HG03520 (cell line): ENCODE measurements around the gene RINL.
"Not testable (repeated sequence)": the region's sequence is repeated elsewhere in the genome, so short reads cannot be mapped to it uniquely, and the experiment has no call there.

Experiments used
- ATAC-seq: cut with Tn5 transposase; IDR thresholded peaks from one replicate; pipeline ENCODE4 v1.9.1; 2021; ENCODE audit warnings: mild to moderate bottlenecking, moderate library complexity; ENCODE audit not compliant: unreplicated experiment

RINL gene

DNA sequence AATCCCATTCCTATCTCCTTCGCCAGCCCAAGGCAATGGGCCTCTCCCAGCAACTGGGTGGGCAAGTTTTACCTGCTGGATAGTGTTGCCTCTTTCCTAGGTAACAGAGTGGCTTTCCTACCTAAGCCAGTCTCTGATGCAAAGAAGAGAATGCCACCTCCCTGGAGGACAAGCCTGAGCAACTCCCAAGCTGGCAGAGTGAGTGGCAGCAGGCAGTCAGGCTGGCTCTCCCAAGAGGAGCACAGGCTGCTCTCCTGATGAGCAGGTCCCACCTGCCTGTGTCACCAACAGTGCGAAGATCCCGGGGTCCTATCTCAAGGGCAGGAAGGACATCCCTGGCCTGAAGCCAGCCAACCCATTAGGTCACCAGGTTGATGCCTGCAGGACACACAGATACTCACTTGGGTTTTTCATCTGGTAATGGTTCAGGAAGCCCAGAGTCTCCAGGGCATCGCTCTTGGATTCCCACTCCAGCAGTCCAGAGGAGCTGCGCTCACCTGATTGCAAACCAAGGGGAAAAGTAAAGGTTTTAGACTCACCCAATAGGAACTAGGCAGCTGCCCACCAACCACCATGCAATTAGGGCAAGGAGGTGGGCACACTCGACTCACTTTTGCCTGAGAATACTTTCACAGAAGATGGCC, 41.0 kb downstream of the RINL start:
- ATAC-seq, result no peak

DNA sequence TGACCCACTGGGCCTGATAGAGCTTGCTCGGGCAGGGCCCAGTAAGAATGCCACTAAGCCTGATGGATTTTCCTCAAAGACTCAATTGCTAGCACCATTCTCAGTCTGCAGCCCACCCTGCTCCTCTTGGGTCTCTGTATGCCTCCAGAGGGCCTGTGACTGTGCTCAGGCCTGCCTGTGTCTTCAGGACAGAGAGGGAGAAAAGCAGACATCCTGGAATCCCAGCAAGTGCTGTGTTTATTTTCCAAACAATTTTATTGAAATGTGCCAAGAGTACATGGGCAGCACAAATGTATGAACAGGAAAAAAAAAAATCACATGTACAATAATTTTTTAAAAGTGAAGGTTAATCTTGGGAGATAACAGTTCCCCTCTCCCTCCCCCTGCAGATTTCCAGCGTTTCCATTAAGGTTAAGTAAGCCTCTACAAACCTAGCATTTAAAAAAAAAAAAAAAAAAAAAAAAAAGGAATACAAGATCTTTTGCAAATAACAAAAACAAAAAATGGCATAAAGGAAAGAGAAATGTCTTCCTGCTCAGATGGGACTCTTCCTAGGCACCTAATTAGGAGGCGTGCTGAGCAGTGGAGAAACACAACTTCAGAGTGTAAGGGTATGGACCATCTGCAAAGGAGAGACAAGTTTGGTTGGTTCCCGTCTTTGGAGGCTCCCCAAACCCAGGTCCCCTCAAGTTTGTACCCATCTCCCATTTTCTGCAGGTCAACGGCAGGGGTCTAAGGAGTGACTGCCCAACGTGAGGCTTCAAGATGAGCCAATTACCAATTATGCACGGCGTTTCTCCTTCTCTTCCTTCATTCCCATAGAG, 41.7 kb downstream of the RINL start:
- no peak for ATAC-seq

DNA sequence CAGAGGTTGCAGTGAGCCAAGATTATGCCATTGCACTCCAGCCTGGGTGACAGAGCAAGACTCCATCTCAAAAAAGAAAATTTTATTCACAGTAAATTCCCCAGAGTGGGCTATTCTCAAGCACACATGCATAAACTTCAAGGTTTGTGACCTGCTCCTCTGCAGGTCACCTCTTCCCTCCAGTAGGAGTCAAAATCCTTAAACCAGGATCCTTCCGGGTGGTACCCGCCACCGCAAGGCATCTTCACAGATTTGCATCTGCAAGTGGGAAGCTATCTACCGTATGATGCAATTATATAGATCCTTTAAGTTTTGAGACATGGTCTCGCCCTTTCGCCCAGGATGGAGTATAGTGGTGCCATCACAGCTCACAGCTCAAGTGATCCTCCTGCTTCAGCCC, 43.5 kb downstream of the RINL start:
- no peak for ATAC-seq

DNA sequence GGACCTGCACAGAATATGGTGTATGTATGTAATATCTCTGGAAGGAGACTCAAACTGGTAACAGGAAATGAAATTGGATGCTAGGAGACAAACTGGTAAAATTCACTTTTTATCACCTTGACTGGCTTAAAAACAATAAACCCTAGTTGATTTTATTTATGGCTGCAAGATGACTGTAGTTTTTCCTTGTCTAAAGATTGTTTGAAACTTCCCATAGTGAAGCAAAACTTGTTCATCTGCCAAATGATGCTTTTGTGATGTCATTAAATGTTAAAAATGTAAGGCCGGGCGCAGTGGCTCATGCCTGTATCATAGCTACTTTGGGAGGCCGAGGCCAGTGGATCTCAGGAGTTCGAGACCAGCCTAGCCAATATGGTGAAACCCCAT, 44.0 kb downstream of the RINL start:
- ATAC-seq, result no peak

DNA sequence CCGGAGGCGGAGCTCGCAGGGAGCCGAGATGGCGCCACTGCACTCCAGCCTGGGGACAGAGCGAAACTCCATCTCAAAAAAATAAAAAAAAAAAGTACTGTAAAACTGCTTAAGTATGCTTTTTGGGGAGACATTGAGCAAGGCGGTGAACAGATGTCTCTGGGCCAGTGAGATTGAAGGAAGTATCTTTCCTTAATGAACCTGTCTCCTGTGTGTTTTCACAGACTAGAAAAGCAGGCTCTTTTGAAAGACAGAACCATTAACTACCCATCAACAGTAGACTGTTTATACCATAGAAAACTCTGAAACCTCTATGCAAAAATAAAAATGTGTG, 45.0 kb downstream of the RINL start:
- no peak for ATAC-seq

DNA sequence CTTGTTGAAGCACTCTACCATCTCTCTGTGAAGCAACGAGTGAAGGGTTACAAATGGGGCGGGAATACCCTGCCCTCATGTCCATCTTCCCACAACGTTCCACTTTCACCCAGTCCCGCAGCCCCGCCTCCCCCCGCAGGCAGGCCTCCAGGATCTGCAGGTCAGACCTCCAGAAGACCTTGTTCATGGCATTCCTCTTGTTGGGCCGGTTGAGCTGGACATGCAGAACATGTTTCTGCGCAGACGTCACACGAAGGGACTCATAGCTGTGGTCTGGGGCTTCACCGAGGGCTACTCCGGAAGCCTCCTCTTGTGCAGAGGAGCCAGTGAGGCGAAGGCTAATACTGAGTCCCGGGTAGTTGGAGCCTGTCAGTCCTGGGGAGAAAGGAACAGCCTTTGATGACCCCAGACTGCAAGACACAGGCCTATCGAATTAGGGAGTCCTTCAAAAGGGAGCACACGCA, 46.9 kb downstream of the RINL start:
- peak; percentile 34 for ATAC-seq

DNA sequence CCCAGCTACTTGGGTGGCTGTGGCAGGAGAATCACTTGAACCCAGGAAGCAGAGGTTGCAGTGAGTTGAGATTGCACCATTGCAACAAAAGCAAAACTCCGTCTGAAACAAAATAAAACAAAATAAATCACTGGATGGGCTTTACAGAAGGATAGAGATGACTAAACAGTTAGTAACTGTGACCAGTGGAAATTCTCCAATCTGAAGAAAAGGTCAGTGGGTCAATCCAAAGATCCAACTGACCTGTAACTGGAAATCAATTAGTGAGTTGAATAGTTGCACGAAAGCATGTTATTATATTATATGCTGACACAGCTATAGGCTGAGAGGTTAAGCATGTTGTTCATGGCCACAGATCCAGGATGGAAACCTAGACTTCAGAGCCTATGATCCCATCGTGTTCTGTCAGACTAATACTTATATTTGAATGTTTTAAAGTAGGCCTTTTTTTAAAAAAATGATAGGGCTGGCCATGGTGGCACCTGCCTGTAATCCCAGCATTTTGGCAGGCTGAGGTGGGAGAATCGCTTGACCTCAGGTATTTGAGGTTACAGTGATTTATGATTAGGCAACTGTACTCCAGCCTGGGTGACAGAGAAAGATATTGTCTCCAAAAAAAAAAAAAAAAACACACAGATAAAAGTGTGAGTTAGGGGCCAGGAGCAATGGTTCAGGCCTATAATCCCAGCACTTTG, 47.9 kb downstream of the RINL start:
- no peak for ATAC-seq

DNA sequence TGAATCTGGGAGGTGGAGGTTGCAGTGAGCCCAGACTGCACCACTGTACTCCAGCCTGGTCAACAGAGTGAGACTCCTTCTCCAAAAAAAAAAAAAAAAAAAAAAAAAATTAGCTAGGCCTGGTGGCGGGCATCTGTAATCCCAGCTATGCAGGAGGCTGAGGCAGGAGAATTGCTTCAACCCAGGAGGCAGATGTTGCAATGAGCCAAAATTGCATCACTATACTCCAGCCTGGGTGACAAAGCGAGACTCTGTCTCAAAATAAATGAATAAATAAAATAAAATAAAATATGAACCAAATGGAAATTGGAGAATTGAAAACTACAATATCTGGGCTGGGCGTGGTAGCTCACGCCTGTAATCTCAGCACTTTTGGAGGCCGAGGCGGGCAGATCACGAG, 48.9 kb downstream of the RINL start:
- not testable (repeated sequence) for ATAC-seq

DNA sequence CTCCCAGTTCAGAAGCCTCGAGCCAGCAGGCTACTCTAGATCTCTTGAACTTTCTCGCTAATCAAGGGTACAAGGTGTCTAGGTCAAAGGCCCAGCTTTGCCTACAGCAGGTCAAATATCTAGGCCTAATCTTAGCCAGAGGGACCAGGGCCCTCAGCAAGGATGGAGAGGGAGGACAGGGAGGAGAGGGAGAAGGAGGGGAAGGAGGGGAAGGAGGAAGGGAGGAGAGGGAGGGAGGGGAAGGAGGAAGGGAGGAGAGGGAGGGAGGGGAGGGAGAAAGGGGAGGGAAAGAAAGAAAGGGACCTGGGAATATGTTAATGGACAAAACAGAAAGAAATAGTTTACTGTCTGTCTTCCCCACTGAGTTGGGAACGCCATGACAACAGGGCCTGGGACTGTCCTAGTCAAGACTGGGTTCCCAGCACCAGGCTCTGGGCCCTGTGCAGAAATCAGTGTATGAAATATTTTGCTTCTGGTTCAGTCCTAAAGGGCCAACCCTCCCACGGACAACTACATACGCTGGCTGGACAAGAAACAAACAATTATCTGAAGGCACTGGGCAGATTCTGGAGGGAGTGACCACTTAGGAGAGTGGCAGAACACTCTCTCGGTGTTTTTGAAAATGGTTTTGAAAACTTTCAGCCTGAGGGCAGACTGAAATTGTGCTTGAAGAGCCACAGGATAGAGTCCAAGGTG, 51.1 kb downstream of the RINL start:
- ATAC-seq, result no peak

DNA sequence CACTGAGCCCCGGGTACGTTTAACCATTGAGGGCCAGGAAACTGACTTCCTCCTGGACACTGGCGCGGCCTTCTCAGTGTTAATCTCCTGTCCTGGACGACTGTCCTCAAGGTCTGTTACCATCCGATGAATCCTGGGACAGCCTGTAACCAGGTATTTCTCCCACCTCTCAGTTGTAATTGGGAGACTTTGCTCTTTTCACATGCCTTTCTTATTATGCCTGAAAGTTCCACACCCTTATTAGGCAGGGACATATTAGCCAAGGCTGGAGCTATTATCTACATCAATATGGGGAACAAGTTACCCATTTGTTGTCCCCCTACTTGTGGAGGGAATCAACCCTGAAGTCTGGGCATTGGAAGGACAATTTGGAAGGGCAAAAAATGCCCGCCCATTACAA, 52.1 kb downstream of the RINL start:
- not testable (repeated sequence) for ATAC-seq

DNA sequence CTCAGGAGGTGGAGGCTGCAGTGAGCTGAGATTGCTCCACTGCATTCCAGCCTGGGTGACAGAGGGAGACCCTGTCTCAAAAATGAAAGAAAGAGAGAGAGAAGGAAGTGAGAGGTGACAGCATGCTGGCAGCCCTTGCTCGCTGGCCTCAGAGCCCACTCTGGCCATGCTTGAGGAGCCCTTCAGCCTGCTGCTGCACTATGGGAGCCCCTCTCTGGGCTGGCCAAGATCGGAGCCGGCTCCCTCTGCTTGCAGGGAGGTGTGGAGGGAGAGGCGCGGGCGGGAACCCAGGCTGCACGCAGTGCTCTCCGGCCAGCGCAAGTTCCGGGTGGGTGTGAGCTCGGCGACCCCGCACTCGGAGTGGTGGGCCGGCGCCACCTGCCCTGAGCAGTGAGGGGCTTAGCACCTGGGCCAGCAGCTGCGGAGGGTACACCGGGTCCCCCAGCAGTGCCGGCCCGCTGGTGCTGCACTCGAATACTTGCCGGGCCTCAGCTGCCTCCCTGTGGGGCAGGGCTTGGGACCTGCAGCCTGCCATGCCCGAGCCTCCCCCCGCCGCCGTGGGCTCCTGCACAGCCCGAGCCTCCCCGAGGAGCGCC, 56.7 kb downstream of the RINL start:
- not testable (repeated sequence) for ATAC-seq

DNA sequence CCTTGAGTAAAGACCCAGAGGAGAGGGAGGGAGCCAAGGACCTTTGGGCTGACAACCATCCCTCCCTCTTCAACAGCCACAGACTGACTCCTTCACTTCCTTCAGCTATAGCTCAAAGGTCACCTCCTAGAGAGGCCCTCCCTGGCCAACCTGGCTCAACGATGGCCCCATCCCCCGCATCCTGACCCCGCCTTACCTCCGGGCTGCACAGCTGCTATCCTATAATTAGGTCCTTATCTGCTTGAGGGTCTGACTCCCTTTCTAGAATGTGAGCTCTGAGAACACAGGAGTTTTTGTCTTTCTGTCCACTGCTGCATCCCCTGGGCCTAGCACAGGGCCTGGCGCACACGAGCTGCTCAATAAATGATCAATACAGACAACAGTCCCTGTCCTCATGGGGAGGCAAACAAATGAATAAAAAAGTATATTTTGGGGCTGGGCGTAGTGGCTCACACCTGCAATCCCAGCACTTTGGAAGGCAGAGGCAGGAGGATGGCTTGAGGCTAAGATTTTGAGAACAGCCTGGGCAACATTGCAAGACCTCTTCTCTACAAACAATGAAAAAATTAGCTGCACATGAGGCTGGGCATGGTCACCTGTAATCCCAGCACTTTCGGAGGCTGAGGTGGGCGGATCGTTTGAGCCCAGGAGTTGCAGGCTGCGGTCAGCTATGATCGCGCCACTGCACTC, 58.7 kb downstream of the RINL start:
- ATAC-seq, result no peak
